Fibroblast of skin of right quadriceps (primary cell): ENCODE results near the gene ELAVL3.

ENCODE experiments used
- DNase-seq: peaks from one replicate; pipeline ENCODE4 v3.0.0-alpha.2; 2013

Gene ELAVL3

DNA sequence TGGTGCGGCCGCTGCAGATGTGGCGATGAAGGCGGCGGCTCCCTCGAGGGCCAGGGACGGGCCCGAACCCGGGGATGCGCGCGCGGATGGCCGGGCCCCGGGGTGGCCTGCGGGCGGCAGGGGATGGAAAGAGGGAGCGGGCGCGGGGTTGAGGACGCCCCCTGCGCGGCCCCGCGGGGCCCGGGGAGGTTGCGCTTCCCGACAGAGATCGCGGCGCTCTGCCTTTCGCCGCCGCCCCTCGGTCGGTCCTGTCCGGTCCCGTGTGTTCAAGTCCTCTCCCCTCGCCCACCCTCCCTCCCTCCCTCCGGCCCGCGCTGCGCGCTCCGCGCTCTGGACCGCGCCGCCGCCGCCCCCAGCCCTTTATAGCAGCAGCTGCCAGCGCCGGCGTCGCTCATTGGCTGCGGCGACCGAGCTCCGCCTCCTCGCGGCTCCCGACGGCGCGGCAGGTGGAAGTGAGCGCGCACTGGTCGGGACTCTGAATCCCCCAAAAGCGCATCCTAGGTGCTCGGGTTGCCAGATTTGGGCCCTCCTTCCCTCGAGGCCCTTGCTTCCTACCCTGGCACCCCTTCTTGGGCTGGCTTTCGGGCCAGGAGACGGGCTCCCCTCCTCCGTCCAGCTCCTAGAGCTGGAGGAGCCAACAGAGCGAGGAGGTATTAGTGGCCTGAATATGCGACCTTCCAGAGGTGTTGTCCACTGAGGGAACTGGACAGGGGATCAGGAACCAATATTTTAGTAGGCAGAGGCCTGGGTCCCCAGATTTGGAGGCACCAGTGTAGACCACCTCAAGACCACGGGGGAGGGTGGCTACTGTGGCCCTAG, at the start of gene ELAVL3:
Gene ELAVL3 (minus strand): TSS at position 332 of the 819 bp plus-strand sequence. CDS start 438 bp downstream, outside the sequence.
- DNase-seq = no peak

DNA sequence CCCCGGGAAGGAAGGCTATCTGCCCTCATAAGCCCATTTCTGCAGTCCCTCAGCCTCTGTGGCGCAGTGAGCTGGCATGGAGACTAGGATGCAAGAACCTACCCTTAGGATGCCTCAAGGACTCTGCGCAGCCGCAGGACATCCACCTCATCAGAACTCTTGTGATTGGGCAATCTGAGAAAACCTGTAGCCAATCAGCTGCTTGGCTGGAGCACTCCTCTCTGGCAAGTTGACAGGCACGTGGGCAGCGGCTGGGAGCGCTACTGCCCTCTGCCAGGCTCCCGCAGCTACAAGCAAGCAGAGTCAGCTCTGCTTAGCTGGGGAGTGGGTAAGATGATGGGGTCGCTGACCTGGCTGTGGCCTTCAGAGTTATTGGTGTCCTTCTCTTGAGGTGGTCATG, 49.6 kb upstream of the ELAVL3 start:
- peak; percentile 77 for DNase-seq

DNA sequence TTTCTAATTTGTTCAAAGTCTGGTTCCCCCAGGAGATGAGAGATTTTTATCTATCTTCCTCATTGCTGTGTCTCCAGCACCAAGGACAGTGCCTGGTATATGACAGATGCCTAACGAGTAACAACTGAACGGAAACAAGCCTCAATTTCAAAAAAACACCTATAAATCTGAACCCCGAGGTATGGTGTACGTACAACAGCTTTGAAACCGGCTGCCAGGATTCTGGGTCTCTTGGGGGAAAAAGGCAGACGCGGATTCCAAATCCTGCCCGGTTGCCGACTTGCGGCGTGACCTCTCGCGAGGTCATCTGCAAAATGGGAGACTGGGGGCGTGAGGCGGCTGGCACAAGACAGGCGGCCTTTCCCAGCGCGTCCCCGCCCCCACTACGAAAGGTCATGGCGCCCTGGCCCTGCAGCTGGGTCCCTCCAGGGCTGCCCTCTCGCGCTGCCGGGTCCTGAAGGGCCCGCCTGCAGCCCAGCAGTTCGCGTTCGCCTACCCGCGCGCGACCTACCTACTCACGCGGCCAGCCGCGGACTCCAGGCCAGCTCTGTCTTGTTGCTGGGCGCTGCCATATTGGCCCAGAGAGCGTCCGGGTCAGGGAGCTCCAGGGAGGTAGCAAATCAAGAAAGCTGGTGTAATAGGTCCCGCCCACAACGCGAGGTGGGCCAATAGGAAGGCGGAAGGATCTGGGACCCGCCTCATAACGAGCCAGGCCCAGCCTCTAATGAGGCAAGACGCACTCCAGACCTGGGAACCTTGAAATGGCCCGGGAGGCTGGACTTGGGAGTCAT, 47.9 kb upstream of the ELAVL3 start, which contains the start of gene ECSIT:
Gene ECSIT (minus strand): TSS at position 584 of the 791 bp plus-strand sequence. CDS start 9,964 bp downstream, outside the sequence.
- DNase-seq = peak; percentile 99

- DNase-seq = no peak
Observed at GRCh38 chr19:11519138-11519537, 38.3 kb upstream of the ELAVL3 start.

DNA sequence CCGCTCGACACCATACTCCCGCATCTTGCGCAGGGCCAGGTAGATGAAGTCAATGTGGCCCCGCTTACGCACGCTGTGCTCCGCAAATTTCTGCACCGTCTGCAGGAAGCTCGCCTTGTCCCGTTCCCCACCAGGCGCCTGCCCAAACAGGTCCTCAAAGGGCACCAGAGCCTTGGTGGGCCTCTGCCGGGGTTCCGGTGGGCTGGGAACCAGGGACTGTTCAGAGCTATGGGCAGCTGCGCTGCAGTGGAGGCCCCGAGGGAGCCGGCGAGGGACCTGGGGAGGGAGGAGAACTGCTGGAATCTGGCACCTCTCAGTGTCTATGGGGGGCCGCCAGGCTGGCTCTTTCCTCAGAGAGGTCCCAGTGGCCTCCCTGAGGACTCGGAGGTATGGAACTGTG, 33.1 kb upstream of the ELAVL3 start:
- no peak for DNase-seq

DNA sequence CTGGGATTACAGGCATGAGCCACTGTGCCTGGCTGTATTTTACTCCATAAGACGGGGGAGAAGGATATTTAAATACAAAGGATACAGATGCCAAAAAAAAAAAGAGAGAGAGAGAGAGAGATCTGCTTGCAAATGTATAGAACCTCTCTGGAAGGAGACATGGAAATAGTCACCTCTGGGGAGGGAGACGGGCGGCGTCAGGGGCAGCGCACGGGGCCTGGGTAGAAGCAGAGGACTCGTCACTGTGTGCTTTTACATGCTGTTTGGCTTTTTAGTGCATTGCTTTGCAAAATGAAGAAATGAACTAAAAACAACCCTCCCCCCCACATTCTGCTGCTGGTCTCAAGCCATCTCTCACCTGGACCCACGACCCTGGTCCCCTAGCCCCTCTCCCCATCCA, 29.6 kb upstream of the ELAVL3 start:
- no peak for DNase-seq

DNA sequence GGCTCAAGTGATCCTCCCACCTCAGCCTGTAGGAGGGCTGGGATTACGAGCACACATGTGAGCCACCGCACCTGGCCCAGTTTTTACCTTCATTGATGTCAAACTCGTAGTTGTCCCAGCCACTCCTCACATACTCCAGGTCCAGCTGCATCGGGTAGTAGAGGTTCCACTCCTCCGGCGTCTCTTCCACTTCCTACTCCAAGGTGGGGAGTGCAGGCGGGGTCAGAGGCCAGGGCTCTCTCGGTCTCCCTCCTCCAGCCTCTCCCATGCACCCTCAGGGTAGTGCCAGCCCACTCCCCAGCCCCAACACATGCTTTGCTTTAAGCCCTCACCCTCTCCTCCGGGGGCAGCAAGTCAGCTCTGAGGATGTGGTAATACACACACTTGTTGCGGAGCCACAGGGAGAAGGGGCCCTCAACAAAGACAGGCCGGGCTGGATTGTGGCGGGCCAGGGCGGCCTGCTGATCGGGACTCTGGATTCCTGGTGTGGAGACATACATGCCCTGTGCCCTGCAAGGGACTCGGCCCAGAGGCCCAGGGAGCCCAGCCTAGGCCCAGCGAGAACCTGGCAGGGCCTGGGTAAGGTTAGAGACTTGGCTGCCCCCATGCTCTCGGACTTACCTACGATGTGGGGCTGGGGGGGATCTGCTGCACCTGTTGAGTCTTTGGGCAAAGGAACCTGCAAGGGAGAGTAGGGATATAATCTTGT, 26.7 kb upstream of the ELAVL3 start:
- no peak for DNase-seq

- DNase-seq = no peak
Observed at GRCh38 chr19:11506967-11507366, 26.1 kb upstream of the ELAVL3 start.

GRCh38 chr19:11506101-11506555, 25.3 kb upstream of the ELAVL3 start:
- no peak for DNase-seq

- peak; percentile 95 for DNase-seq
Observed at GRCh38 chr19:11505504-11506100, 24.8 kb upstream of the ELAVL3 start, which contains the start of gene ZNF653. ZNF653 (minus strand) TSS chr19:11505839; CDS start chr19:11505786, 53 bp downstream.

GRCh38 chr19:11505032-11505503, 24.2 kb upstream of the ELAVL3 start:
- peak; percentile 93 for DNase-seq

DNA sequence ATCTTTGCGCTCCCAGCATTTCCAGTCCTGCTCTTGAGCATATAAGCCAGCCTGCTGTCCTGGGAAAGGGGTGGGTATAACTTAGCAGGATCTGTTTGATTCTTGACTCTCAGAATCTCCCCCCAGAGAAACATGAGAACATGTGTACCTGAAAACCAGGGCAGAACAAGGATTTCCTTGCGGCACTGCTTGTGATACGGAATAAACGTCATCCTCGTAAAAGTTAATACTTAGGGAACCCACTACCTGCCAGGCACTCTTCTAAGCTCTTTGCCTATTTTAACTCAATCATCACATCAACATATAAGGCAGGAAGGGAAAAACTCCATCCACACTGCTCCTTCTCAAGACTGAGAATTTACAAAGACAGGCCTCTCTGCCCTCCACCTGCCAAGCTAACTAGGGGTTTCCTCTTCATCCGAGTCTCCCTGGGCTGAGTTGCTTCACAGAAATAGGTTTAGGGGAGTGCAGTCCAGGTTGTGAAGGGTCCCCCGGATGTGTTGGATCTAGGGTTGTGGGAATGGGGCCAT, 23.7 kb upstream of the ELAVL3 start:
- no peak for DNase-seq

- no peak for DNase-seq
Observed at GRCh38 chr19:11499890-11500420, 19.1 kb upstream of the ELAVL3 start.

DNA sequence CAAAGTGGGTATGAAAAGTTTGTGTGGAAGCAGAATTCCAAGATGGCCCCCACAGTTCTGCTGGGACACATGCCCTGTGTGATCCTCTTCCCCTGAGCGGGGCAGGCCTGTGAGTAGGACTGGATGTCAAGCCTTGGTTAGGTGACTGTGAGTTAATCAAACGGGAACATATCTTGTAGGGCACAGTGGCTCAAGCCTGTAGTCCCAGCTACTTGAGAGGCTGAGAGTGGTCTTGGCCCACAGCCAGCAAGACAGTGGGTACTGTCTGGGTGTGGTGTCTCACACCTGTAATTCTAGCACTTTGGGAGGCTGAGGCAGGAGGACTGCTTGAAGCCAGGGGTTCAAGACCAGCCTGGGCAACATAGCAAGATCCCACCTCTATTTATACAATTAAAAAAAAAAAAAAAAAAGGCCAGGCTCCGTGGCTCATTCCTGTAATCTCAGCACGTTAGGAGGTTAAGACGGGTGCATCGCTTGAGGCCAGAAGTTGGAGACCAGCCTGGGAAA, 18.4 kb upstream of the ELAVL3 start:
- no peak for DNase-seq

- DNase-seq = peak; percentile 84
Observed at GRCh38 chr19:11496391-11497163, 15.7 kb upstream of the ELAVL3 start.

DNA sequence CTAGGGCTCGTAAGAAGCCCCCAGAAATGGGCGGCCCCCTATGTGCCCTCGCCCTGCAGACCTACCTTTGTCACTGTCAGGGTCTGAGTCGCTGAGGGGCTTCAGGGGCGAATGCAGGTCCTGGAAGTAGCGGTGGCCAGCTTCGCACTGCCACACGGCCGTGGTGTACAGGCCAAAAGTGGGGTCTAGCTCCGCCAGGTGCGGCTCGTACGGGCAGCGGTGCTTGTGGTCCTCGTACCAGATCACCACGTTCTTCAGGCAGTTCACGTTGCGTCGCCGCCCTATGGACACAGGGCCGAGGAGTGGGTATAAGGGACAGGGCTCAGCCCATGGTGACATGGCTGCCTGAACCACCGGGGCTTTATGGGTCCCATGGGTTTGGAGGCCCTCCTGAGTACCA, 15.0 kb upstream of the ELAVL3 start:
- DNase-seq = no peak

GRCh38 chr19:11495481-11495880, 14.6 kb upstream of the ELAVL3 start:
- no peak for DNase-seq

DNA sequence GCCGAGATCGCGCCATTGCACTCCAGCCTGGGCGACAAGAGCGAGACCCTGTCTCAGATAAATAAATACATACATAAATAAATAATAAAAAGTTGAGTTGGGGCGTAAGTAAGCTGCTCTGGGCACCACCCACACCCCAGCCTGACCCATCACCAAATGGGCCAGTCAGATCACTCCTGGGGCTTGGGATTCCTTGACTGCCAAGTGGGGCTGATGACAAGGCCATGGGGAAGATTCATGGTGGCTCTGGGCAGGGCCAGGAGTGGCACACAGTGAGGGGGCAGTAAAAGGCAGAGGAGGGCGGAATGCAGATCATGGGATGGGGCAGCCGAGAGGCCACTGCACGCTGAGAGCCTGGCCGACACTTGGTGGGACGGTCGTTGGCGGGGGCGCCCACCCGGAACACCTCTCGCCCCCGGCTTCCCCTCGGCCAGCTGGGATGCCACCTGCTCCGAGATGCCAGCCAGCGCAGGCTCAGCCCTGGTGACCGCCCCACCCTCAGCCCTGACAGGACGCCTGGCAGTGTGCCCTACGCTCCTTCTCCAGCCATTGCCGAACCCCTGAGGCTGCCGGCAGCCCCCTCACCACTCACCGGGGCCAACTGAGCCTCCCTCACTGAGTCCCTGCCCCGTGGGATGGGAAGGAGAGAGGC, 13.9 kb upstream of the ELAVL3 start:
- no peak for DNase-seq

DNA sequence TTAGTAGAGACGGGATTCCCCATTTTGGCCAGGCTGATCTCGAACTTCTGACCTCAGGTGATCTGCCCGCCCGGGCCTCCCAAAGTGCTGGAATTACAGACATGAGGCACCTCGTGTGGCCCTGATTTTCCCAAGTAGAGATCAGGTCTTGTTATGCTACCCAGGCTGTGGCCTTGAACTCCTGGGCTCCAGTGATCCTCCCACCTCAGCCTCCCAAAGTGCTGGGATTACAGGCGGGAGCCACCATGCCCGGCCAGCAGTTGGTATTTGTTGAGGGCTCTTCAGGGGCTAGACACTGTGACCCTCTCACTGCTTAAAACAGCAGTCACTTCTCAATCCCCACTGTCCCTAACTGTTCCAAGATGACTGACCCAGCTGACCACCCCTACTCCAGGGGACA, 8.5 kb upstream of the ELAVL3 start:
- no peak for DNase-seq
